ENCODE measurements around the gene DCAF5.
"Not testable (repeated sequence)": the region's sequence is repeated elsewhere in the genome, so short reads cannot be mapped to it uniquely, and the experiment has no call there.

The DCAF5 gene

GRCh38 chr14:69094481-69094880 is 58.4 kb downstream of the DCAF5 start:
- no peak for DNase-seq

GRCh38 chr14:69093631-69094421 is 59.1 kb downstream of the DCAF5 start:
- no peak for DNase-seq

- no peak for DNase-seq
Measured at GRCh38 chr14:69092840-69093422, 60.0 kb downstream of the DCAF5 start.

- no peak for DNase-seq
Measured at GRCh38 chr14:69091695-69092094, 61.2 kb downstream of the DCAF5 start.

GRCh38 chr14:69091006-69091405 is 61.9 kb downstream of the DCAF5 start:
- DNase-seq, result no peak

- DNase-seq, result peak; percentile 18
Measured at GRCh38 chr14:69090187-69090789, 62.6 kb downstream of the DCAF5 start.

- DNase-seq, result no peak
Measured at GRCh38 chr14:69089046-69089445, 63.9 kb downstream of the DCAF5 start.

GRCh38 chr14:69088586-69088985 is 64.3 kb downstream of the DCAF5 start:
- no peak for DNase-seq

- no peak for DNase-seq
Measured at GRCh38 chr14:69087061-69087461, 65.9 kb downstream of the DCAF5 start.

- DNase-seq, result no peak
Measured at GRCh38 chr14:69086537-69086936, 66.4 kb downstream of the DCAF5 start.

- DNase-seq, result no peak
Measured at GRCh38 chr14:69084023-69084422, 68.9 kb downstream of the DCAF5 start.

- no peak for DNase-seq
Measured at GRCh38 chr14:69083181-69083580, 69.7 kb downstream of the DCAF5 start.

GRCh38 chr14:69081271-69081670 is 71.6 kb downstream of the DCAF5 start:
- no peak for DNase-seq

- DNase-seq, result no peak
Measured at GRCh38 chr14:69079747-69080146, 73.2 kb downstream of the DCAF5 start.

- DNase-seq, result no peak
Measured at GRCh38 chr14:69079188-69079742, 73.7 kb downstream of the DCAF5 start.

GRCh38 chr14:69077841-69078240 is 75.1 kb downstream of the DCAF5 start:
- DNase-seq, result no peak

- not testable (repeated sequence) for DNase-seq
Measured at GRCh38 chr14:69077185-69077584, 75.7 kb downstream of the DCAF5 start.

GRCh38 chr14:69076341-69076740 is 76.6 kb downstream of the DCAF5 start:
- no peak for DNase-seq

GRCh38 chr14:69073915-69074314 is 79.0 kb downstream of the DCAF5 start:
- no peak for DNase-seq

GRCh38 chr14:69073429-69073828 is 79.5 kb downstream of the DCAF5 start:
- DNase-seq, result no peak

GRCh38 chr14:69072584-69072983 is 80.3 kb downstream of the DCAF5 start:
- no peak for DNase-seq

GRCh38 chr14:69068744-69069421 is 84.0 kb downstream of the DCAF5 start:
- no peak for DNase-seq
